ENCODE data around the gene MAN2A1.
"Not testable (repeated sequence)": the region's sequence is repeated elsewhere in the genome, so short reads cannot be mapped to it uniquely, and the experiment has no call there.

Gene MAN2A1

DNA sequence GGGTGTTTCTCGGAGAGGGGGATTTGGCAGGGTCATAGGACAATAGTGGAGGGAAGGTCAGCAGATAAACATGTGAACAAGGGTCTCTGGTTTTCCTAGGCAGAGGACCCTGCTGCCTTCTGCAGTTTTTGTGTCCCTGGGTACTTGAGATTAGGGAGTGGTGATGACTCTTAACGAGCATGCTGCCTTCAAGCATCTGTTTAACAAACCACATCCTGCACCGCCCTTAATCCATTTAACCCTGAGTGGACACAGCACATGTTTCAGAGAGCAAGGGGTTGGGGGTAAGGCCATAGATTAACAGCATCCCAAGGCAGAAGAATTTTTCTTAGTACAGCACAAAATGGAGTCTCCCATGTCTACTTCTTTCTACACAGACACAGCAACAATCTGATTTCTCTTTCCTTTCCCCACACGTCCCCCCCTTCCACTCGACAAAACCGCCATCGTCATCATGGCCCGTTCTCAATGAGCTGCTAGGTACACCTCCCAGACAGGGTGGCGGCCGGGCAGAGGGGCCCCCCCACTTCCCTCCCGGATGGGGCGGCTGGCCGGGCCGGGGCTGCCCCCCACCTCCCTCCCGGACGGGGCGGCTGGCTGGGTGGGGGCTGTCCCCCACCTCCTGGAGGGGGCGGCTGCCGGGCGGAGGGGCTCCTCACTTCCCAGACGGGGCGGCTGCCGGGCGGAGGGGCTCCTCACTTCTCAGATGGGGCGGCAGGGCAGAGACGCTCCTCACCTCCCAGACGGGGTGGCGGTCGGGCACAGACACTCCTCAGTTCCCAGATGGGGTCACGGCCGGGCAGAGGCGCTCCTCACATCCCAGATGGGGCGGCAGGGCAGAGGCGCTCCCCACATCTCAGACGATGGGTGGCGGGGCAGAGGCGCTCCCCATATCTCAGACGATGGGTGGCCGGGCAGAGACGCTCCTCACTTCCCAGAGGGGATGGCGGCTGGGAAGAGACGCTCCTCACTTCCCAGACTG lies 142.8 kb downstream of the MAN2A1 start:
- not testable (repeated sequence) for DNase-seq

DNA sequence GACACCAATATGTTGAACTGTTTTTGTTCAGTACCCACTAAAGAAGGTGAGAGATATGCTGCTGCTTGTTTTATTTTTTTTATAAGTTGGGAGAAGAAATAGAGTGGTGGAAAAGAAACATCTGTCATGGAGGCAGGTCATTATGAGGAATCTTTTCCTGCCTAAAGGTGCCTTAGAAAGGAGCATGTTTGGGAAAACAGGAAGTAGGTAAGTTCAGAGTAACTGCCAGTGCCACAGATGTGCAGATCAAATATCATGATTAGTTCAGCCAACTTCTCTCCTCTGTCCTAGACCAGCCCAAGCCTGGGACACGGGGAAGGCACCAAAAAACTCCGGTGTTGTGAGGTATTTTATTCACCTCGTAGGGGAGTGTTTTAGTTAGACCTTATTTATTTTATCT lies 144.2 kb downstream of the MAN2A1 start:
- no peak for DNase-seq

DNA sequence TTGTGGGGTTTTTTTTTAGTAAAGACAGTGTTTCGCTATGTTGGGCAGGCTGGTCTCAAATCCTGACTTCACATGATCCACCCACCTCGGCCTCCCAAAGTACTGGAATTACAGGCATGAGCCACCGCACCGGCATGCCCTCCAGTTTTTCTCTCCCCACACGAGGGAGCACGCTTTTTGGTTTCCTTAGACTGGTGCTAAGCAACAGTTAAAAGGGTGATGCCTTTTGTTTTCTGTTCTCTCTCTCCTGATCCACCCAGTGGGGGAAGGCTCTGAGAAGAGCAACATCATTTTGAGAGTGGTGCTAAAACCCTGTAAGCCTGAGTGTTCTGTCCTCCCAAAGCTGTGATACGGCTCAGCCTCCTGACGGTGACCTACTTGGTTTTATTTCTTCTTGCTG lies 146.6 kb downstream of the MAN2A1 start:
- no peak for DNase-seq

DNA sequence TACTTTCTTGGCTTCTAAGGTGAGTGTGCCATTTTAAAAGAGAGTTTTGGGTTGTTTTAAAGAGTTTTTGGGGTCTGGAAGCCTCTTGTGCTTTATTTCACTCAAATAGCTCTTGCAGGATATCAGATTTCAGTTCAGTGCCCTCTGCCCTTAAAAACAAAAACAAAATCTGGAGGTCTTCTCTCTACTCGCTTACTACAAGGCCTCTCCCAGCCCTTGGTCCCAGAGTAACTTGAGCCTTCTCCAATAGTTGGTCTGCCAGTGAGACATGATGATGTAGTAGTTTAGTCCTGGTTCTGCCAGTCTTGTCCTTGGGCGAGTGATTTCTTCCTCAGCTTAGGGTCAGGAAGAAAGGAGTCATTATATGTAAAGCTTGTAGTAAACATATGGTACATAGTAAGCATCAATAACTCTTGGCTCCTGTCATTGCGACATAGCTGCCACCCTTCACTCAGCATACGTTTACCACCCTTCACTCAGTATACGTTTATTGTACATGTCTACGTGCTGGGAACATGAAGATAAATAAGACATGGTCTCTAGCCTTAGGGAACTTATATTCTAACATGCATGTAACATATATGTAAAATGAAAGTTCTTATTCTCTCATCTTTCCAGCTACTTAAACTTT lies 147.6 kb downstream of the MAN2A1 start:
- DNase-seq, result no peak

DNA sequence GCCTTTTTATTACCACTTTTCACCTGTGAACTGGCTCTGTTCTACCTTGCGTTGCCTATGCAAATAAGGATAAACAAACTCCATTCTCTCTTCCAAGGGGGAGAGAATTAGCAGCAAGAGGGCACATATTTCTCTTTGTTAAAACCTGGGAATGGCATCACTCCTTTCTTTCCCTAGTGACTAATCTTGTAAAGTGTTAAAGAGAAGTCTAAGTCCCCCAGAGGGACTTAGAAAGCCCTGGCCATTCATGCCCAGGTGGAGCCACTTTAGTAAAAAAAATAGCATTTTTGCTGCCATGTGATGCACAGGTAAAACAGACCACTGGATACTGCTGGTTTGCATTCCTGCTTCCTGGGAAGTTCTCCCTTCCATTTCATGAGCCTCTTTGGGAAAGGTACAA lies 148.4 kb downstream of the MAN2A1 start:
- DNase-seq, result no peak

DNA sequence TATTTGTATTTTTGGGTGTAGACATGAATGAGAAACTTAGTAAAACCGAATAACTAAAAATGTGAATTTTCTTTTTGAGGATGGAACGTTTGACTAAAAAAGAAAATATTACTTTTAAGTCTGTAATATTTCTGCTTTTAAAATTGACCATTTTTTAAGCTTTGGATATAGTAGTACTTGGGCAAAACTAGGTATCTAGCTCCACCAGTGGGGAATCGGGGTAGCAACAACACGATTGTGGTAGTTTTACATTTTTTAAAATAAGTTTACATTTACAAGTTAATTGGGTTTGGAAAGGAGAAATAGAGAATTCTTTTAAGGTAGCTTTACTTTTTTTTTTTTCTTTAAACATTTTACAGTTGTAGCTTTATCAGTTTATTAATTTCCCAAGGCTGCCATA lies 154.4 kb downstream of the MAN2A1 start:
- DNase-seq, result no peak

DNA sequence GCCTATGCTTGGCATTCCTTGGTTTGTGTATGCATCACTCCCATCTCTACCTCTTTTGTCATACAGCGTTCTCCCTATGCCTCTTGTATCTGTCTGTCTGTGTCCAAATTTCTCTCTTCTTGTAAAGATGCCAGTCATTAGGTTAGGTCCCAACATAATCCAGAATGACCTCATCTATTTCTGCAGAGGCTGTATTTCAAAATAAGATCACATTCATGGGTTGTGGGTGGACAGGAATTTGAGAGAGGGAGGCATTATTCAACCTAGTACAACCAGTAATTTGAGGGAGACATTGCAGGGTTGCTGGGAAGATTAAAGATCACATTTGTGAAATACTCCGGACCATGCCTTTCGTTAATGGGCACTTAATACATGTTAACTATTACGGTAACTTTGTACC lies 155.0 kb downstream of the MAN2A1 start:
- DNase-seq, result no peak

DNA sequence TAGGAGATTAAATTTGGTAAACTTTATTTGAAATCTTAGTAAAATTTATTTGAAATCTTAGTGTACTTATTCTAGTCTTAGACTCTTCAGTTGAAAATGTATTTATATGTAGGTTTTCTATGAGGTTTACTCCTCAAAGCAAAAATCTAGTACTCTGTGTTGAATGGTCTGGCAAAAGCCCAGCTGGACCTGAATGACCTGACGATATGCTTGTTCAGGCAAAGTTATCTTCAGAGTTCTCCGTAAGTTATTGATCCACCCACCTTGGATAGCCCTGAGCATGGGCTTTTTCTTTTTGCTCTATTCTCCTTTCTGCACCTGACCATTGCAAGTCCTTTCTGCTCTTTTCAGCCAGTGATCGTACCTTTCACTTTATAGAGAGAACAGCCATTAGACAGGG lies 158.4 kb downstream of the MAN2A1 start:
- DNase-seq, result no peak

DNA sequence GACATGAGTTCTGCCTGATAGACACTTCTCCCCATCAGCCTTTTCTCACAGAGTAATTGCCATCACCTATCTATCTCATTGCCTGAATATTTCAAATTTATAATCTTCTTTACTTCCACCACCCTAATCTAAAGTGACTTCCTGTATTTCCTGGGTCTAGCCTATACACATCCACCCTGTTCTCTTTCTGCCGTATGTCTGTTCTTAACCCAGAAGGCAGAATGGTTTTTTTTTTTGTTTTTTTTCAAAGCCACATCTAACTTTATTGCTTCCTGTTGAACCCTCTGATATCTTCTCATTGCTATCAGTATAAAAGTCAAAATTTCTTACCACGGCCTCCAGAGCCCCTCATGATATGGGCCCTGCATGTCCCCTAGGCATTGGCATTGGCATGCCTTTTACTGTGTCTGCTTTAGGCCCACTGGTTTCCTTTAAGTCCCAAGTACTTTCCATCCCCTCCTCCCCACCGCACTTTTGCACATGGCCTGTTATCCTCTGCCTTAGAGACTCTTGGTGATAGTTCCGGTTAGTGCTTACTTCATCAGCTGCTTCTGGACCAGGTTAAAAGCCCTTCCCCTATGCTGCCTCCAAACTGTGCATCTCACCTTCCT lies 159.9 kb downstream of the MAN2A1 start:
- no peak for DNase-seq

DNA sequence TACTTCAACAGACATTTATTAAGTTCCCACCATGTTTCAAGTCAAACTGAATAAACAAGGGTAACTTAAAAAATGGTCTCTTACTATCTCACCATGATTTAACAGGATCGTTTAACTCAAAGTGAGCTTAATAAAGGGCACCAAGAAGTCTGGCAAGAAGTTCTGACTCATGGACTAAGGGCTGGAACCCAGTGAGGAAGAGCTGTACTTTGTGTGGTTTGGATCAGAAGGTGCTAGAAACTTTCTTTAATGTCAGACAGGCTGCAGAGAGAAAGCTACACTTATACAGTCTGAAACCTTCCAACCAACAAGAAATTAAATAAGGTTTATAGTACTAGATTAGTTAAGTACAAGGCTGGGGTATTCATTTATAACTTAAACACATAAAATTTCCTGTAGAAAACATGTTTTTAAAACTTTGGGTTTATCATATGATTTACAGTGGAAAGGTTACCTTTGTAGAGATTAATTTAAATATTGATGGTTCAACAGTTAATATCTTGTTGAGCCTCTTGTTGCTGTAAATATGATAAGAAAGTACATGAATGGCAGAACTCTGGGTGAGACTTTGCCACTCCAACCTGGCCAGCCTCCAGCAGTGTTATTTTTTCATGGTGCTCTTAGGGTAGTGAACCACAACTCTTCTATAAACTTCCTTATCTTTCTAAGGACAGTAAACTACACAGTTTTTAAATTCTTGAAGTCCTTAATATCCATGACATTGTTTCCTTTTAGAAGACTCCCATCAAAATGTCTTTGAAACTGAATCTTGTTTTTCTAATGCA lies 162.8 kb downstream of the MAN2A1 start:
- no peak for DNase-seq

DNA sequence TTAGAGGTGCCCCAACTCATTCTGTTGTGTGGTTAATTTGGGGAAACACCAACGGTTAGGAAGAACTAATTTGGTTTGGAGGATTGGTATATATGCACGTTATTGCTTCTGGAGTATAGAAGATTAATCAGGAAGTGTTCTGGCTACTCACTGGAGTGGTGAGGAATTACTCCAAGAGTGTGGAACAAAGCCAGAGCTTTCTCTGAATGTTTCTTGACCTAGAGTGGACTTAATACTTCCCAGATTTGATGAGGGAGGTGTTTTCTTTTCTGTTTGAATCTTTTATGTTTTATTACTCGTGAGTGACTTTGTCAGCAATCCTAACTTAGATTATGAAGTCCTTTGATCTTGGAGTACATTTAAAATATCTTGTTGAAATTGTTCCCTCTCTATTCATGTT lies 163.7 kb downstream of the MAN2A1 start:
- no peak for DNase-seq

DNA sequence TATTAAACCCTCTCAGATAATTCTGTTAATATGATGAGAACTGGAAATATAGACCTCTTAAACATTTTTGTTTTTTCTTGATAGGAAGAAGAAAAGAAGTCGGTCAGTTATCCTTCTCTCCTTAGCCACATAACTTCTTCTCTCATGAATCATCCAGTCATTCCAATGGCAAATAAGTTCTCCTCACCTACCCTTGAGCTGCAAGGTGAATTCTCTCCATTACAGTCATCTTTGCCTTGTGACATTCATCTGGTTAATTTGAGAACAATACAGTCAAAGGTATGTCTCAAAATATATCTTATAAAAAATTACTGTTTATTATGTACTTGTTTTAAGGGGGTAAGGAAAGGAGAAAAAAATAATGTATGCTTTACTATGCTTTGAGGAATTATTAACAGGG lies 165.3 kb downstream of the MAN2A1 start:
- DNase-seq, result no peak

DNA sequence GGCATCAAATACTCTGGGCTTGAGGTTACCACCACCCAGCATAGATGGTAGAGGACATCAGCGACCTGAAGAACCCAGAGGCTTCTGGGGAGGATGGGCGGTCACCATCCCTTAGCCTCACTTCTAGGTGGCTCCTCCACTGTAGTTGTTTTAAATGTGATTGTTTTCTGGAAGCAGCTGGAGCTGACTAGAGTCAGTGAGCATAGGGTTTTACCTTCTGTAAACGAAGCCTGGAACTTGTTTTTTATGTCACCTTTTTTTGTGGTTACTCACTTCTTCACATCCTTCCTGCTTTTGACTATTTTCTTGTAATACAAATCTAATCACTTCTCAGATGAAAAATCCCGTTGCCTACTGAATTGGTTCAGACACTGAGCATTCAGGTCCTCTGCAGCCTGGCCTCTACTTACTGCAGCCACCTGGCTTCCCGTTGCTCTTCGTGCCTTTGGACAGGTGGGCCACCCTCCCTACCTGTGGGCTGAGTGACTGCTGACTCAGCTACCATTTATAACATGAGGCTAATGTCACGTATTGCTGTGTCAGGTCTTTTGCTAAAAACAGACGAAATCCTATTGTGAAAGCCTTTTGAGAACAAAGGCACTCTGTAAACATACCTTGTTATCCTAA lies 167.8 kb downstream of the MAN2A1 start:
- DNase-seq, result no peak

DNA sequence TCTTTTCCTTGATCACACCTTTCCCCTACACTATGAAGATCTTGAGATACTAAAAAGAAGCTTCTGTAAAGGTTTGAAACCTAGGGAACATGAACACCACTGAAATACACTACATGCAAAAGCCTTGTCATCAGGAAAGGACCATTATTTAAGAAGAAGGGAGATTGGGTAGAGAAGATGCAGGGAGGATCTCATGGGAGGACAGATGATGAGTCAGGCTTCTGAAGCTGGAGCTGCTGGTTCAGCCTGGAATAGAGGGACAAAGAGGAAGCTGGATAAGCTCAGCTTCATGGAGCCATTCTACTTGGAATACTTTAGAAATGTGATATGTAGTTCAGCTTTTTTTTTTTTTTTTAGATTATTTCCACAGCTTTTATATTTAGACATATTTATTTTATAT lies 169.8 kb downstream of the MAN2A1 start:
- DNase-seq, result no peak

DNA sequence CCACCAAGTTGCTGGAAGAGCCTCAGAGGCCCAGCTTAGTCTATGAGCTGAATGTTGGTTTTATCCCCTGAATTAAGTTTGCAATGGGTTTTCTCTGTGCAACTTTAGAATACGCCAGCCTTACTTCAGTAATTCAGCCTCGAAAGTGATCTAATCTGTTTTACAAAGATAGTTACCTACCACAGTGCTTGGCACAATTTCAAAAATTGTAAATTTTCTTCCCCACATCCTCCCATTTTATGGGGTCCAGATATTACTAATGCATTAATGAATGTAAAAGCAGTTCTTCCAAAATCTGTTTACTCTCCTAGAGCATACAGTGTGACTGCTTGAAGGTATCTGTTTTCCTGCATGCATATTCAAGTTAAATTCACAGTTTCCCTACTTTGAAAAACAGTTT lies 172.6 kb downstream of the MAN2A1 start:
- DNase-seq, result no peak

DNA sequence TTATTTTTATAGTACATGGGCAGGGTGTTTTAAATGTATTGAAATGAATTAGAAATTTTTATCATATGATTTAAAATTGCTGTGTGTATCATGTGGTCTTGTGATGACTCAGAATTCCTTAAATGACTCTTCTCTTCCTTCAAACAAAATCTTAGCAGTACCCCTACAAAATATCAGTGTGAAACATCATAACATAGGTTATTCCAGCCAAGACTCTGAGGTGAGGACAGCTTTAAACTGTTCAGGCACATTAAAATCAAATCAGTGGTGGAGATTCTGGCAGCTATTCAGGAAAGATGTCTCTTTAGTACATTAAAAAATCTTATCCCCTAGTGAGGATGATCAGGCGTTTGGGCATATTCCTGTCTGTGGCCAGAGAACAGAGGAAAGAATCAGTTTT lies 174.0 kb downstream of the MAN2A1 start:
- no peak for DNase-seq

DNA sequence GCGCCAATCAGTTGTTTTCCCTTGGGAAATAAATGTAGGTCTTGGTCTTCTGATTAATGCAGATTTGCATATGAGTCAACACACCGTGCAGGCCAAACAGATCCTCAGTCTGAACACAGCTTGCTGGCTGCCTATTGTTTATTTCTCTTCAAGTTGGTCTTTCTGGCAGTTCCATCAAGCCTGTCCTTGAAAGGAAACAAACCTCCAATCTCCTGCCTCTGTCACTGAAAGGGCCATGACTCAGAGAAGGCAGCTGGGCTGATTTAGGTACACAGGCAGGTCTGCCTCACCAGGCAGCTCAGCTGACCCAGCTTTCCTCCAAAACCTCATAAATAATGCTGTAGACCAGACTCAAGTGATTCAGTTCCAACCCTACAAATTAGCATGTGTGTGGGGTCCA lies 175.9 kb downstream of the MAN2A1 start:
- no peak for DNase-seq

DNA sequence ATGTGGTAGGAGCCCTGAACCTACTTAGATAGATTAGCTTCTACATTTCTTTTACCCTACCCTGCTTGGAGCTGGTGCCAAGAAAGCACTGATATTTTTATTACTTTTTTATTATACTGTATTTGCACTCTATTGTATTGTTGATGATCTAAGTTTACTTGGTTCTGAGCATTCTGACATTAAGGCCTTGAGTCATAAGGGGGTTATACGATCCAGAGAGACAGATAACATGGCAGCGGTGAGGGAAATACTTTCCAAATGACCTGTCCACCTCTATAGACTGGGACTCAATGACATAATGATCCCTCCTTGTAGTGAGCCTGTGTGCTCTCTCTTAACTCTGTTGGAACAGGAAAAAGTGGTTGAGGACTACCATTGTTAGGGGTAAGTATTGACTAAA lies 176.3 kb downstream of the MAN2A1 start:
- no peak for DNase-seq

DNA sequence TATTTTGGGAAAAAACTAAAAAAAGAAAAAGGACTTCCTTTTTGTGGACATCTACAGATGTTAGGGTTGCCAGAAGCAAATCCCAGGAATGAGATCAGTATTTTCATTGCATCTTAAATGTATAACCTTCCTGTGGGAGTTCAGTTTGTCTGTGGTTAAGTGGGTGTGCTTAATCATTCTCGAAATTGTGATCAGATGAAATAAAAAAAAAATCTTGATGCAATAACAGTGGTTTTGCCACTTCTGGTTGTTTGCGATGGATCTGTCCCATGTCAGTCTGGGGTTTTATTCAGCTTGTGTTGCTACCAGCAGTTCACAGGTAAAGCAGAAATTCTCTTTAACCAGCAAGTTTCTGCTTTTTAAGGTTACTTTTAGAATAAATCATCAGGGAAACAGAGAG lies 179.0 kb downstream of the MAN2A1 start:
- no peak for DNase-seq

DNA sequence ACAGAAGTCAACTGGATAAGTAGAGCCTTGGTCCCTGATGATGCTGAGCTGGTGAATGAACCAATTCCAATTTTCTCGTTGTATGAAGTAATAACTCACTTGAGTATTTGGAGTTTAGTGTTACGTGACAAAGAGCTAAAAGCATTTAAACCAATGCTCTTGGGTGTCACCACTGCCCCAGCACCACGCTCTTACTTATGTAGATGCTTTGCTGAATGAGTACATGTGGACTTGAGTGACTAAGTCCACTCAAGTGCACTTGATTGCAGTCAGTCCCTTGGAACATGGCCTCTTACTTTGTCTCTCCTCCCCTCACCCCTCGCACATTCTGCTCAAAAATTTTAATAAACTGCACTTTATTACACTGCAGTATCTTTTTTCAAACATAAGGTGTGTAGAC lies 184.0 kb downstream of the MAN2A1 start:
- DNase-seq, result no peak

DNA sequence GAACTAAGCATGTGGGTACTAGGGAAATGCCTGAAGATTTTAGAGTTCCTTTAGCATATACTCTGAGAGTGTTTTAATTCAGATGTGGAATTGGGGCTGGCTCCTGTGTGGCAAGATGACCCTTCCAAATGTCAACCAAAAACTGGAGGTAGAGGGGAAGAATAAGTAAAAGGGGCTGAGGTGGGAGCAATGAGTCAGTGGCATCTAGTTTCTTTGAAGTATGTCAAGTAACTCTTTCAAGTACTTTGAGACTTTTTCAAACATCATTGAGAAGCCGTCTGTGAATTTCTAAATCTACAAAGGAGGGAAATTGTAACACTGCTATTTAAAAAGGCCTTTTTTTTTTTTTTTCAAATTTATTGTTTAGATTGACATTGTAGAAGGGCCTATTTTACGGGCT lies 184.4 kb downstream of the MAN2A1 start:
- no peak for DNase-seq

DNA sequence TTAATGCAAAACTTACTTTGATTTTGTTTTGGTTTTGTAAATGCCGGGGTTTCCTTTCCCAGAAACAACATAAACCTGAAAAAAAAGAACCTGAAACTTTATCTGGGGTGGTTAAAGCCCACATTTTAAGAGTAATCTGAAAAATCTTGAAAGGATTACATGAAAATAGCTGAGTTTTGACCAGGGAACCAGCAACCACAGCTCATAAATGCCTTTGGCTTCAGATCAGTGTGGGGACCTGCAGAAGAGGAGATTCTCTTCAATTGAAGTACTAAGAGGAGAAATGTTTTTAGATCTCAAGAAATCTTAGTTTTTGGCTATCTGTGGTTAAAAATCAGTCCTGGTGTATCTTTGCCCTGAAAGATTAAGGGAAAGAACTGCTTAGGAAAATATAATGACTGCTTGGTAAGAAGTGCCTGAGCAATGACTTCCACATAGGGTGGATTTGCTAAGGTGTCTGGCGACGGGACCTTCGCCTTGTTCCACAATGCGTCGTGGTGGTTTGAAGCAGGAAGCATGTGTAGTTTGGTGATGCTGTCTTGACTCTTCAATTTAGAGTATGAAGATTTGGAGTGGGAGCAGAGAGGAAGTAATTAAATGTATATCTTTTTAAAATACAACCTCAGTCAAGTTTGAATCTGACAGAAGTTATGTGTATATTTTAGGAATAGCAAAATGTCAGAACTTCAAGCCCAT lies 186.5 kb downstream of the MAN2A1 start:
- DNase-seq, result no peak

Measured in femur (tissue), 1 donor.